Embryonic facial prominence (tissue), 1 donor: Measurements from ENCODE around the gene RPN1.
"Not testable (repeated sequence)": the region's sequence is repeated elsewhere in the genome, so short reads cannot be mapped to it uniquely, and the experiment has no call there.

ENCODE experiments used
- DNase-seq: peaks from one replicate; pipeline ENCODE4 v3.0.0-alpha.2; 2016; ENCODE audit errors: extremely low spot score

The RPN1 gene

DNA sequence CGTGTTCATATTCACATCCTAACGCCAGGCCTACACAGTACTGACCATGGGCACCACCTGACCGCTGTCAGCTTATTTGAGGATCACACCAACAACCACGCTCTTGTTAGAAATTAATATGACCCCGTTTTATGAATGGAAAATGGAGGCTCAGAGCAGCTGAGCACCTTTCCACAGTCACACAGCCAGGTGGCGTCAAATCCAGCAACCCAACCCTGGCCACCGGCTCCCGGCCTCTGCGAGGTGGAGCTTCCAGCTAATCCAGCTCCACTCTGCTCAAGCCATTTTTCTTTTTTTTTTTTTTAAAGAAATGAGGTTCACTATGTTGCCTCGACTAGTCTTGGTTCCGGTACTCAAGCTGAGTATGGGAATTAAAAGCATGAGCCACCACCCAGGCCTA, 41.3 kb downstream of the RPN1 start:
- no peak for DNase-seq

DNA sequence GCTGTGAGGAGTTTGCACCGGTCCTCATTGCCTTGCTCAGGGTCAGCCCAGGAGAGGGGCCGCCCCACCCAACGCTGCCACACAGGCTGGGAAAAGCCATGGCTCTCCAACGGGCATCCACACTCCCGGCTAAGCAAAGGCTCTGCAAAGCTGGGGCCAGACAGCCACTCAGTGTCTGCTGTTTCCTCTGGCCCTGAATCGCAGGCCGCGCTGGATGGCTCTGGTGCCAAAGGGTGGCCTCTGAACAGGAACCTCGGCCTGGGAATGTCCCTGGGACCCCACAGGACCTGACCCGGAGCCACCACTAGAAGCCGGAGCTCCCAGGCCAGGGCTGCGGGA, 42.9 kb downstream of the RPN1 start:
- DNase-seq: no peak

DNA sequence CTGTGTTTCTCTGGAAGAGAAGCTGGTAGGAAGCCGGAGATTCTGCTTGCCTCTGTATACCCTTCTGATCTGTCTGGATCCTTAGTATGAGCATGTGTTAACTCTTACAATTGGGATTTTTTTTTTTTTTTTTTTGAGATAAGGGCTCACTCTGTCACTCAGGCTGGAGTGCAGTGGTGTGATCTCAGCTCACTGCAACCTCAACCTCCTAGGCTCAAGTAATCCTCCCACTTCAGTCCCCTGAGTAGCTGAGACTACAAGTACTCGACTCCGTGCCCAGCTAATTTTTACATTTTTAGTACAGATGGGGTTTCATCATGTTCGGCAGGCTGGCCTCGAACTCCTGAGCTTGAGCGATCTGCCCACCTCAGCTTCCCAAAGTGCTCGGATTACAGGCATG, 44.5 kb downstream of the RPN1 start:
- DNase-seq: no peak

DNA sequence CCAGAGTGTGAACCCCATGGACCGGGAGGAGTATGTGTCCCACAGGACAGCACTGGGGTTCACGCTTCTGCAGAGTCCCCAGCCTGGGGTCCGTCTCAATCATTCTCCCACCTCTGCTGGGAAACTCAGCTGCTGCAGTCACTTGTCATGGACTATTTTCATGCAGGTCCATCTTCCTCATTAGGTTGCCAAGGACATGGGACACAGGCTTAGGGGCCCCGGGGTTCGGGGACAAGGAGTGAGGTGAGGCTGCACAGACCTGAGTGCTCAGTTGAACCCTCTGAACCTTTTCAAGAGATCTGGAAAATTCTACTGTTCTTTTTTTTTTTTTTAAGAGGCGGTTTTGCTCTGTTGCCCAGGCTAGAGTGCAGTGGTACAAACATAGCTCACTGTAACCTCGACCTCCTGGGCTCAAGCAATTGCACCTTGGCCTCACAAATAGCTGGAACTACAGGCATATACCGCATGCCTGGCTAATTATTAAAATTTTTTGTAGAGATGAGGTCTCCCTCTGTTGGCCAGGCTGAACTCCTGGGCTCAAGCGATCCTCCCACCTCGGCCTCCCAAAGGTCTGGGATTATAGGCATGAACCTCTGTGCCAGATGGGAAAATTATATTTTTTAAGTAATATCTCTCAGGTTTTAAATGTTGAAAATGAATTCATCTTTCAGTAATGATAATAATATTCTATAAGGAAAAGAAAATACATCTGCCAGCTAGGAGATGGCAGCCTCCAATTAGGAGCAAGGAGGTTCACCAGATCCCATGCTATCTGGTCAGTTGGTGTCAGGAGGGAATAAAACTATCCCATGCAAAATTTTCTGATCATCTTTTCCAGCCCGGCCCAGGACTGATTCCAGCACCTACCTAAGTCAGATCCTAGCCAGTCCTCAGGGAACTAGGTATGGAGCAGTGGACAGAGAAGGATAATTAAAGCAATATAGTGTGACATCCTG, 45.2 kb downstream of the RPN1 start:
- DNase-seq: no peak

DNA sequence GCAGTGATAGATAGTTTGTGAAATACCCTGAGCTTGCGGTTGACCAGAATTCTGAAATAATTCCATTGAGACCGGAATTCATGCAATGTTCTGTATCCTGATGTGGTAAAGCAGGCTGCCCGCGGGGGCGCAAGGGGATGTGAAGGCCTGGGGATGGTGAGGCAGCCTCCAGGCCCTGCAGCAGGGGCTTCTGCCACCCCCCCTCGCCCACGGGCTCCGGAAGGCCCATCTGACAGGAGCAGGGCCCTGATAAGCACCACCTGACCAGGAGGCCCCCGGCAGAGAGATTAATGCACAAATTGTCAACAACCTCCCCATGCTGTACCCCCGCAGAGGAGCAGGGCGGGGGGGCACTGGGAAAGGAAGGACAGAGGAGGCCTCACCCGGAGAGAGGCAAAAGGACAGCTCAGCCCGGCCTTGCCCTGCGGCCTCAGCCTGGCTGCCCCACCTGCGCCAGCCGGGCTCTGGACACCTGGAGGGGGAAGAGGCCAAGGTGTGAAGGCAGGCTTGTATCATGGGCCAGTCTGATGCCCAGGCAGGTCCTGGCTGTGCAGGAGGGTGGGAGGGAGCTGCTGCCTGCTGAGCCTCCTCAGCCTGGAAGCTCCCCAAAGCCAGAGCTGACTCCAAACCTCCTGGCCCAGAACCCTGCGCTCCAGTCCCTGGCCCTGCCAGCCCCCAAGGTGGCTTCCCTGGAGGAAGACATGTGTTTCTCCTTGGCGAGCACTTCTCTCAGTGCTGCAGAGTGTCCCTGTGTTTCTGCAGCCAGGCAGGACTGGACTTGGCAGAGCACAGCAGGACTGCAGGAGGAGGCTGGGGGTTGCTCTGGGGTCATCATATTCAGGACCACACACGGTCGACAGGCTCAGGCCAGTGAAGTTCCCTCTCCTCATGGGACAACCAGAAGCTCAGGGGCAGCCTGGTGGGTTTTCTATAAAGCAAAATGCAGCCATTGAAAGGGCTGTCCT, 46.5 kb downstream of the RPN1 start:
- DNase-seq: no peak

DNA sequence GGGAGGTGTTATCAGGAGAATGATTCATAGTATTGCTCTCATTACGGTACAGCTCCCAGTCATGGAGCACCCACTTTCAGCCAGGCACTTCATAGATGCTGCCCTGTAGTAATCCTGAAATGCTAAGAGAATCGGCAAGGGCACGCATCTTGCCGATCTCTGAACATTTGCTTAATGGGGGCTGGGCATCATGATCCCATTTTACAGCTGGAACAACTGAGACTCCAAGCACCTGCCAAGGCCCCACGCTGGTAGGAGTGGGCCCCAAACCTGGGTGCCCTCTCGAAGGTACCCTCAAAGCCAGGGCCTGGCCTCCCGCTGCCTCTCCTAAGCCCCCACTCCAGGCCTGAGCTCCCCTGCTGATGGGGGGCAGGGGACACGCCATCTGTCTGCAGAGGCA, 47.3 kb downstream of the RPN1 start:
- DNase-seq: no peak

DNA sequence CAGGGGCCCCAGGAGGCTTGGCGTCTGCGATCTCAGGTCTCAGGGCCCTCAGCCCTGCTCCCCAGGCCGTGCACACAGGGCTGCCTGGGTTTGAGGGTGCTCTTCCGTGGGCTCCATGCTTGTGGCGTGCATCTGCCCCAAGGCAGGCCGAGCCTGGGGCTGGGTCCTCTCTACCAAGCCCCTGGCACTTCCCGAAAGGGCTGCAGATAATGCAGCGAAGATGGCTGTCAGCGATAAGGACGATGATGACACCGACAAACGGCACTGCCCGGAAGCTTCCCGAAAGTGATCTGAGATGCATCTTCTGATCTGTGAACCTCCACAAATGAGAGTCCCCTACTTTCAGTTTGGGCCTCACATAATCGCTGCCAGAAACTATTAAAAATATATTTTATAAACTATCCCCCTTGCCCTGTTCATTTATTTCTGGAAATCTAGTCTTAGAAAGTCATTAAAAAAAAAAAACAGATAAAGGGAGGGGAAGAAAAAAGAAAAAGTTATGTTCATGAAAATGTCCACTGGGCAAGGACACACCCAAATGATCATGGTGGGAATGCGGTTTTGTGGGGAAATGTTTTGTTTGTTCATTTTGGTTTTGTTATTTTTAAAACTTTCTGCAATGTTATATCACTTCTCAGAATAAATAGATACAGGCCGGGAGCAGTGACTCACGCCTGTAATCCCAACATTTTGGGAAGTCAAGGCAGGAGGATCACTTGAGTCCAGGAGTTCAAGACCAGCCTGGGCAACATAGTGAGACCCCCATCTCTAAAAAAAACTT, 51.5 kb downstream of the RPN1 start:
- no peak for DNase-seq

DNA sequence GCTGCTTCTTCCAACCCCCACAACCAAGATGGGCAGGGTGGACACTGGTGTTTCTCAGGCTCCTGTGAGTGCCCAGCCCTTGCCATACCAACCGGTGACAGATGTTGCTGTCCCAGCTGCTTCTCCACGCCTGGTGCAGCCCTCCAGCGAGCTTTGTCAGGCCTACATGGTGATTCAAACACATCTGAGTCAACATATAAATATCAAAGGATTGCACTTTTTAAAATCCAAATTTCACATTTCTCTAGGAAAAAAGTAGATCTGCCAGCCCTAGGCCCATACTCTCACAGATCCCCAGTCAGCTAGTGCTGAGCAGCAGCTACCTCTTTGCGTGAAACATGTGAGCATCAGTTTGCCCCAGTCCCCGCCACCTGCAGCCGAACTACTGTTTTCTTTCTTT, 52.7 kb downstream of the RPN1 start:
- no peak for DNase-seq

DNA sequence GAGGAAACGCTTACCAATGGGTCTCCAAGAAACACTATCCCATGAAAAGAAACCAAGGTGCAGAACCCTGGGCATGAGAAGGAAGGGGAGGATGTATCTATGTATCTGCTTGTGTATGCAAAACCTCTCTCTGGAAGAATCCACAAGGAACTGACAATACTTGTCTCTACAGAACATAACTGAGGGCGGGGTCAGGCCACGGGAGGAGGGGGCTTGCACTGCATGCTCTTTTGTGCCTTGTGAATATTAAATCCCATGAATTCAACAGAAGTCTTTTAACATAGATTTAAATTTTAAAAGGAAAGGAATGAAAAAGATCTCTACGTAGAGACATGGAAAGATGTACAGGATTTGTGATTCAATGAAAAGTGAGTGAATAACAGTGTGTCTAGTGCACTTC, 57.8 kb downstream of the RPN1 start:
- no peak for DNase-seq

DNA sequence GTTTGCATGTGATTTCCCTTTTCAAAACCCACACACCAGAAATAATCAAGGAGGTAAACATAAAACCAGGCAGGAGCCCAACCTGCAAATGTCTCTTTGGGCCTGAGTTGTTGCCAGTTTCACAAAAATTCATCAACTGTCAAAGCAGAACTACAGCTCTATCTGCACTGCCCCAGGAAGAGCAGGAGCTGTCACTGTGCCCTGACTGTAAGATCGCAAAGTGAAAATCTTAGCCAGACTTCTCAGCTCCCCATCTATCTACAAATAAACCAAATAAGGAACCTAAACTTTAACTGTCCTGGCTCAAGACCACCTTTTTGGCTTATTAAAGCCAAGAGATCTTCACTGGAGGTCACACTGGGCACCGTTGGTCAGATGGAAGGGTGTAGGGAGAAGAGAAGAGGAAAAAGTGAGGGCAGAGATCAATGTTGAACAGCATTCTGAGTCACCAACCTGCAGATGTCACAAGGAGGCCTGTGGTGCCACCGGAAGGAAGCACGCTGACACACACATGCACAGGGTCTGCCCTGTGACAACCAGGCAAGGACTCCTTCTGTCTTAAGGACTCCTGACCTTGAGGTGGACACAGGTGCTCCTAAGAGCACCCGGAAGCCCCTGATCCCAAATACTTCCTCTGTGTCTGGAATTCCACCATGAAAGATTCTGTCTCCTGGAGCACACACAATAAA, 58.7 kb downstream of the RPN1 start:
- no peak for DNase-seq

DNA sequence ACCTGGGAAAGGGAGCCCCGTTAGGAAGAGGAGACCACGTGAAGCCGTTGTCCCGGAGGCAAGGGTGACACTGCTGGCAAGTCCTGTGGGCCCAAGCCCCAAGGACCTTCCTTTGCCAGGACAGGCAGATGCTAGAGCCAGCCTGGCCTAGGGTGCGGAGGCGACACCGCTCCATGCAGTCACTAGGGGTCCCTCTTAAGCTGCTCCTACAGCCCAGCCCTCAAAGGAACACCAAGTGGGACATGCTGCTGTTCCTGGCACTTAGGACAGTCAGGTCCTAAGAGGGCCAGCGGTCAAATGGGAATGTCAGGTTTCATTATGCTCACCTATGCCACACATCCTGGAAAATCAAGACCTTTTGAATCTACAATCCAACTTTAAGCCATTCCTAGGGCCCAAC, 59.7 kb downstream of the RPN1 start:
- DNase-seq: no peak

DNA sequence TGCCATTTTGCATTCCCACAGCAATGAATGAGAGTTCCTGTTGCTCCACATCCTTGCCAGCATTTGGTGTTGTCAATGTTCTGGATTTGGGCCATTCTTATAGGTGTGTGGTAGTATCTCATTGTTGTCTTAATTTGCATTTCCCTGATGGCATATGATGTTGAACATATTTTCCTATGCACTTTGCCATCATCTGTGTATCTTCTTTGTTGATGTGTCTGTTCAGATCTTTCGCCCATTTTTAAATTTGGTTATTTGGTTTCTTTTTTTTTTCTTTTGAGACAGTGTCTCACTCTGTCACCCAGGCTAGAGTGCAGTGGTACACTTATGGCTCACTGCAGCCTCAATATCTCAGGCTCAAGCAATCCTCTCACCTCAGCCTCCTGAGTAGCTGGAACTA, 60.6 kb downstream of the RPN1 start:
- not testable (repeated sequence) for DNase-seq

DNA sequence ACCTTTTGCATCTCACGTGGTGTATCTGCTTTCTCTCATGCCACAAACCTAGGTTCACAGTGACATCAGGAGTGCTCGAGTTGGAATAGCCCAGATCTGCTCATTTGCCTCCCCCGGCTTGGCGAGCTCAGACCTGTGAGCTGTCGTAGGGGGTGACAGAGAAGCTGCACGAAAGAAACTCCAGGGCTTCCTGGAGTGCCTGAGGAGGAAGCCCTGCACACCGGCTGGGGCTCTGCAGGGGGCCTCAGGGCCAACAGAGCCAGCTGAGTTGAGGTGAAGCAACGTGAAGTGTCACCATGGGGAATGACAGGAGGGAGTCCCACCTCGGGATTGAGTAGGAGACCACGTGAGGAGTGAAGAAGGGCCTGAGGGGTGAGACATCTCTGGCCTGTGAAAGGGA, 62.5 kb downstream of the RPN1 start:
- no peak for DNase-seq

DNA sequence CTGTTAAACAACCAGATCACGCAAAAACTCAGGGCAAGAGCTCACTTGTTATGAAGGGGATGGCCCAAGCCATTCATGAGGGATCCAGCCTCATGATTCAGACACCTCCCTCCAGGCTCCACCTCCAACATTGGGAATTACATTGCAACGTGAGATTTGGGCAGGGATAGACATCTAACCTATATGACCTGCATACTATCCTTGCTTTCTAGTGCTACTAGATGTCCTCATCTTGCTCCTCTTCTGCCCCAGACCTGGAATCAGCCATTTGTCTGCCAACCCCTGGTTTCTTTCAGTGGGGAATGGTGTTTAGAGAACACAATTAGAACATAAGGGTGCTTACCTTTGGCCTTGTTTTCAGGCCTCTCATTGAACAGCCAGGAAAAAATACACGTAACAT, 63.2 kb downstream of the RPN1 start:
- no peak for DNase-seq

DNA sequence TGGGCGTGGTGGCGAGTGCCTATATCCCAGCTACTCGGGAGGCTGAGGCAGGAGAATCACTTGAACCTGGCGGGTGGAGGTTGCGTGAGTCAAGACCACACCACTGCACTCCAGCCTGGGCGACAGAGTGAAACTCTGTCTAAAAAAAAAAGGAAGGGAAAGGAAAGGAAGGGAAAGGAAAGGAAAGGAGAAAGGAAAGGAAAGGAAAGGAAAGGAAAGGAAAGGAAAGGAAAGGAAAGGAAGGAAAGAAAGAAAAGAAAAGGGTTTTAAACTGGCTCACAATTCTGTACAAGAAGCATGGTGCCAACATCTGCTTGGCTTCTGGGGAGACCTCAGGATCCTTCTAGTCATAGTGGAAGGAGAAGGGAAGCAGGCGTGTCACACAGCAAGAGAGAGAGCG, 63.7 kb downstream of the RPN1 start:
- DNase-seq: not testable (repeated sequence)

DNA sequence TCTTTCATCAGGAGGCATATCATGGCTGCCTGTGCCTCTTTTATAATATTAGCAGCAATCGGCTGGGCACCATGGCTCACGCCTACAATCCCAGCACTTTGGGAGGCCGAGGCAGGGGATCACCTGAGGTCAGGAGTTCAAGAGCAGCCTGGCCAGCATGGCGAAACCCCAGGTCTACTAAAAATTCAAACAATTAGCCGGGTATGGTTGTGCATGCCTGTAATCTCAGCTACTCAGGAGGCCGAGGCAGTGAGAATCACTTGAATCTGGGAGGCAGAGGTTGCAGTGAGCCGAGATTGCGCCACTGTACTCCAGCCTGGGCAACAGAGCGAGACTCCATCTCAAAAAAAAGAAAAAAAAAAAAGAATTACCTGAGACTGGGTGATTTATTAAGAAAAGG, 64.2 kb downstream of the RPN1 start:
- not testable (repeated sequence) for DNase-seq

DNA sequence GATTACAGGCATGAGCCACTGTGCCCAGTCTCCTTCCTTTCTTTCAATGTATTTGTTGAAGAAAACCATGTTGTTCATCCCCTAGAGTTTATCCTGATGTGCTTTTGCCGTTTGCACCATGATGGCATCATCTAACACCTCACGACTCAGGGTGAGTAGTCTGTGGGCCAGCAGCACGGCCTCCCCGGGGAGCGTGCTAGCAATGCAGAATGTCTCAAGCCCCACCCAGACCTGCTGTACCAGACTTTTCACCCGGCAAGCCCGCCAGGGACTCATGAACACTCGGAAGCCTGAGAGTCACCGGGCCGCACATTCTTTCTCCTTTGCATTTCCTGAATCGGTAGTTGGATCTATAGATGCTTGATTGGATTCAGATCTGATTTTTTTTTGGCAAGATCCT, 64.6 kb downstream of the RPN1 start:
- DNase-seq: no peak

DNA sequence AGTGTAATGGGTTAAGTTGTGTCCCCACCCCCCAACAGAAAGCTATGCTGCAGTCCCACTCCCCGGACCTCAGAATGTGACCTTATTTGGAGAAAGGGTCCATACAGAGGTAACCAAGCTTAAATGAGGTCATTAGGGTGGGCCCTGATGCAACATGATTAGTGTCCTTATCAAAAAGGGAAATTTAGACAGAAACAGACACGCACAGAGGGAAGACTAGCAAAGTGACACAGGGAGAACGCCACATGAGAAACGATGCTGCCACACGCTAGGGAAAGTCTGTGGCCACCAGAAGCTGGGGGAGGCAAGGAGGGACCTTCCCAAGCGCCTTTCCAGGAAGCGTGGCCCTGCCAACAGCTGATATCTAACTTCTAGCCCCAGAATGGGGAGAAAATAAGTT, 65.4 kb downstream of the RPN1 start:
- DNase-seq: no peak

DNA sequence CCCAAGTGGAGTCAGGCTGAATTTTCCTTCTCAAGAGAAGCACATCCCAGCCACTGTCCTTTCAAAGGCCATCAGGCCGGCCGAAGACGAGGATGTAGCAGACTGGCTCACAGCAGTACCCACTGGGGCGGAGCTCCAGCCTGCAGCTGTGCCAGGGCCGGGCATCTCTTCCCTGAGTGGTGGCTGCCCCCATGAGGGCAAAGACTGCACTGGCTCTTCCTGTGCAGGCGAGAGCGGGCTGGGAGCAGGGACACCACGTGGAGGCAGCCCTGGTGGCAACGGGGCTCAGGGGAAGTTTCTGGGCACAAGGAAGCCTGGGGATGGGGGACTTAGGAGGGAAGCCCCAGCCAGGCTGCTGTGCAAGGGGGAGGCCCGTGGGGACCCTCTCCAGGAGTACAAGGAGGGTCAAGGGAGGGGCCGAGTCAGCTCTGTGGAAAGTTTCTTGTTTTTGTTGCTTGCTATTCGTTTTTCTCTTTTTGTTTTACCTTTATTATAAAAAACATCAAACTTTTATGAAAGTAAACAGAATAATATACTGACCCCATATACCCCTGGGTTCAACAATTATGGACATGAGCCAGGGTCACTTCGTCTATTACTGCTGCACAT, 66.1 kb downstream of the RPN1 start:
- DNase-seq: no peak

DNA sequence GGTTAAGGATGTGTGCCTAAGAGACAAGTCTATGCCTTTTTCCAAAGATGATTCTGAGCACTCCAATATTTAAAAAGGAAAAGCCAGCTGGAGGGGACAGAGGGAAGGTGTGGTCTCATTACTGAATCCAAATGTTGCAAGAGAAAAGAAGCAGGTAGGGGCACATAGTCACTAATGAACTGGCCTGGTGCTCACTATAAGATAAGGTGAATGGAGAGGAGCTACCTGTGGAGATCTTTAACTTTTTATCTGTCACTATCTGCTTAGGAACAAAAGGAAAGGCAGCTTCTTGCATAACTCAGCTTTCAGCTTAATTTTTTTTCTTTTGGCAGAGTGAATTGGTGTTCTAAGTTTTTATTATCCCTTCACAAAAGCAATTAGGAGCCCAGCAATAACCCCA, 69.1 kb downstream of the RPN1 start:
- no peak for DNase-seq

DNA sequence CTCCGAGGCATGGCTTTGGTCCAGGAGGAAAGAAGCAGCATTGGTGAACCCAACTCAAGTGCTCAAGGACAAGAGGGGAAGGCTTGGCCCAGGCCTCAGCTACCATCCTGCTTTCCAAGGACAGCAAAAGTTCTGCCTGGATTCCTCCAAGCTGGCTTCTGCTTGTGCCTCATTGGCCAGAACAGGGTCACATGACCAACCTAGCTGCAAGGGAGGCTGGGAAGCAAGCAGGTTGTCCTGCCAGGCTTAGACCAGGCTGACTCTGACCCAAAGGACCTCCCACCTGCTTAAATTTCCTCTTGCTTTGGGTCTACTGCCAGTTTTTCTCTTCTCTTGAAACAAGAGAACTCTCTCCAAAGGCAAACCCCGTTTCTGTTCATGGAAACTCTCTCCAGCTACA, 70.7 kb downstream of the RPN1 start:
- DNase-seq: no peak
